HepG2 (cell line): ENCODE results near the gene AADAT. TPM values are rescaled to one million over a fixed set of nuclear protein-coding genes. Genes with fewer than 3 reads are reported as not detected.

Experiments
- ATAC-seq: fragments of 200-7000 bp; cut with Tn5 transposase; 3 replicates; pipeline ENCODE4 v1.9.1; 2020; ENCODE audit warnings: mild to moderate bottlenecking, moderate library complexity
- BruUV-seq: library from RNA; stranded (reverse); fragments of 400-500 nt; replicated peaks from 2 replicates; lab custom pipeline; 2021; lab: Mats Ljungman, UMichigan
- CTCF ChIA-PET: fragments of 300-600 bp; formaldehyde crosslinking; extraction: SDS; loops from one replicate; lab custom pipeline; 2021; ENCODE audit warnings: low total read pairs, inconsistent platforms, low intra/inter-chr PET ratio; lab: Yijun Ruan, JAX
- POLR2A ChIA-PET: fragments of 350-600 bp; sonication (Branson Sonifier 250); formaldehyde crosslinking; loops from one replicate; lab custom pipeline; 2020; ENCODE audit warnings: antibody characterized with exemption, inconsistent platforms; lab: Yijun Ruan, JAX
- DNase-seq: peaks from one replicate; pipeline ENCODE4 v3.0.0-alpha.2; 2015; ENCODE audit warnings: low spot score
- FAIRE-seq: peaks from 3 replicates; lab custom pipeline; 2011; peaks lifted over from hg19 to GRCh38; lab: Jason Lieb, UNC
- H2AFZ ChIP-seq: one replicate; pipeline ENCODE4 v1.6.1; 2011; ENCODE audit warnings: low read length, inconsistent platforms
- H3K27ac ChIP-seq: fragments of 300-600 bp; 3 replicates; pipeline ENCODE4 v1.8.0; 2011; ENCODE audit warnings: mixed run types, mild to moderate bottlenecking, mixed read lengths, low read length, inconsistent platforms; ENCODE audit not compliant: insufficient read depth; ENCODE audit errors: extremely low read length
- H3K27me3 ChIP-seq, 2 experiments: fragments of 200-600 bp in 1 of 2; 2 replicates in 1 of 2; 3 replicates in 1 of 2; pipeline versions ENCODE4 v1.6.0 to v1.8.0; 2011; ENCODE audit warnings: low read length in 2 of 2, mild to moderate bottlenecking in 2 of 2, moderate library complexity in 2 of 2, inconsistent platforms in 1 of 2; ENCODE audit not compliant: insufficient read depth in 2 of 2, control insufficient read depth in 1 of 2
- H3K36me3 ChIP-seq, 2 experiments: fragments of 200-600 bp in 1 of 2; replicated peaks in 1 of 2; 2 replicates in 1 of 2; 3 replicates in 1 of 2; pipeline versions ENCODE4 v1.5.1 to v1.8.0; 2011; ENCODE audit warnings: low read length in 2 of 2, inconsistent platforms in 1 of 2; ENCODE audit not compliant: insufficient read depth in 2 of 2, control insufficient read depth in 1 of 2
- H3K4me1 ChIP-seq: 2 replicates; pipeline ENCODE4 v1.5.1; 2012; ENCODE audit warnings: low read length, inconsistent platforms; ENCODE audit not compliant: insufficient read depth
- H3K4me2 ChIP-seq: 2 replicates; pipeline ENCODE4 v1.6.0; 2011; ENCODE audit warnings: low read depth, low read length, inconsistent platforms
- H3K4me3 ChIP-seq, 3 experiments: fragments of 200-600 bp in 1 of 3; sonication (generic), shearing (Covaris generic) in 1 of 3; replicated peaks in 1 of 3; 2 replicates each; pipeline ENCODE4 v1.5.1; 2011 to 2016; ENCODE audit warnings: low read length in 3 of 3, inconsistent platforms in 2 of 3, low read depth in 2 of 3, mild to moderate bottlenecking in 2 of 3, control low read depth in 1 of 3, mixed read lengths in 1 of 3; ENCODE audit not compliant: insufficient read depth in 1 of 3
- H3K79me2 ChIP-seq: one replicate; pipeline ENCODE4 v1.6.1; 2011; ENCODE audit warnings: low read length, inconsistent platforms; ENCODE audit not compliant: insufficient read depth
- H3K9ac ChIP-seq: 2 replicates; pipeline ENCODE4 v1.6.0; 2011; ENCODE audit warnings: mild to moderate bottlenecking, low read depth, low read length, inconsistent platforms; ENCODE audit not compliant: insufficient read depth
- H3K9me3 ChIP-seq: 2 replicates; pipeline ENCODE4 v1.5.1; 2012; ENCODE audit warnings: mild to moderate bottlenecking, low read length
- H4K20me1 ChIP-seq: 2 replicates; pipeline ENCODE4 v1.6.0; 2011; ENCODE audit warnings: inconsistent platforms, mild to moderate bottlenecking, low read length, moderate library complexity; ENCODE audit not compliant: insufficient read depth
- GMEB2 ChIP-seq: IDR thresholded peaks from 2 replicates; pipeline ENCODE4 v1.6.1; 2016; ENCODE audit warnings: missing biosample characterization, missing genetic modification reagents, low read depth
- KDM6A ChIP-seq: IDR thresholded peaks from 2 replicates; pipeline ENCODE4 v1.6.1; 2016; ENCODE audit warnings: low read depth
- MEIS1 ChIP-seq: sonication (generic); formaldehyde crosslinking; IDR thresholded peaks from 2 replicates; pipeline ENCODE4 v1.9.0; 2021; ENCODE audit warnings: mild to moderate bottlenecking, missing genetic modification reagents, moderate library complexity, borderline replicate concordance
- MYC ChIP-seq: sonication (generic); formaldehyde crosslinking; IDR thresholded peaks from 2 replicates; pipeline ENCODE4 v1.9.0; 2021; ENCODE audit warnings: missing genetic modification reagents, borderline replicate concordance
- SNRNP70 ChIP-seq: fragments of 200-400 bp; formaldehyde crosslinking; IDR thresholded peaks from 2 replicates; pipeline ENCODE4 v1.6.1; 2017; ENCODE audit warnings: mild to moderate bottlenecking, low read depth, low read length, moderate library complexity
- STAG1 ChIP-seq: sonication (generic); formaldehyde crosslinking; IDR thresholded peaks from 2 replicates; pipeline ENCODE4 v1.4.0; 2020; ENCODE audit warnings: missing genetic modification reagents
- TBP ChIP-seq: sonication (generic); formaldehyde crosslinking; IDR thresholded peaks from 2 replicates; pipeline ENCODE4 v1.5.0; 2020; ENCODE audit warnings: missing genetic modification reagents
- YEATS2 ChIP-seq: sonication (generic); formaldehyde crosslinking; IDR thresholded peaks from 2 replicates; pipeline ENCODE4 v1.4.0; 2020; ENCODE audit warnings: missing genetic modification reagents, borderline replicate concordance
- ZFP36L1 ChIP-seq: sonication (generic); formaldehyde crosslinking; IDR thresholded peaks from 2 replicates; pipeline ENCODE4 v1.8.0; 2022; ENCODE audit warnings: mild to moderate bottlenecking, missing genetic modification reagents, moderate library complexity
- ZNF10 ChIP-seq: sonication (generic); formaldehyde crosslinking; IDR thresholded peaks from 2 replicates; pipeline ENCODE4 v1.4.0; 2020; ENCODE audit warnings: mild to moderate bottlenecking, low read depth, missing genetic modification reagents, borderline replicate concordance
- ZNF335 ChIP-seq: sonication (generic); formaldehyde crosslinking; IDR thresholded peaks from 2 replicates; pipeline ENCODE4 v1.4.0; 2020; ENCODE audit warnings: missing genetic modification reagents
- ZNF543 ChIP-seq: sonication (generic); formaldehyde crosslinking; IDR thresholded peaks from 2 replicates; pipeline ENCODE4 v1.4.0; 2020; ENCODE audit warnings: mild to moderate bottlenecking, missing genetic modification reagents
- ZNF576 ChIP-seq: sonication (generic); formaldehyde crosslinking; IDR thresholded peaks from 2 replicates; pipeline ENCODE4 v1.4.0; 2020; ENCODE audit warnings: mild to moderate bottlenecking, missing genetic modification reagents
- ZNF713 ChIP-seq: sonication (generic); formaldehyde crosslinking; IDR thresholded peaks from 2 replicates; pipeline ENCODE4 v1.4.0; 2020; ENCODE audit warnings: mild to moderate bottlenecking, missing genetic modification reagents
- ZNF780A ChIP-seq: sonication (generic); formaldehyde crosslinking; IDR thresholded peaks from 2 replicates; pipeline ENCODE4 v1.8.0; 2022; ENCODE audit warnings: mild to moderate bottlenecking, missing genetic modification reagents, moderate library complexity
- WGBS: methylation state at CpG from one replicate; pipeline ENCODE4 v1.1.6; 2017; ENCODE audit warnings: low lambda C conversion rate; 5-methylcytosine and 5-hydroxymethylcytosine counted together
- in situ Hi-C: cut with HindIII; loops from 2 replicates; pipeline ENCODE4 v1.10.0; 2017; ENCODE audit warnings: low pct_unique_long_range_greater_than_20kb; ENCODE audit not compliant: extremely low pct_ligation_motif_present
- intact Hi-C: fragments of 100-400 bp; cut with micrococcal nuclease; formaldehyde crosslinking; loops from one replicate; pipeline ENCODE4 v1.10.0; 2022; ENCODE audit not compliant: unreplicated experiment
- polyA plus RNA-seq, 8 experiments: library from polyadenylated mRNA; depleted of rRNA in 3 of 8; stranded (reverse) in 7 of 8; unstranded in 1 of 8; fragments of >200 nt; fragmentation: Illumina TruSeq in 4 of 8; extraction: Trizol in 4 of 8; gene quantifications; 2 replicates each; pipeline versions ENCODE4 v1.2.1 to v1.2.3, GENCODE V29; 2011 to 2016; ENCODE audit warnings: low read depth in 4 of 8, missing spikeins in 1 of 8, mixed read lengths in 1 of 8; ENCODE audit not compliant: insufficient read depth in 1 of 8
- total RNA-seq, 5 experiments: library from RNA; depleted of rRNA; stranded (reverse); fragments of >200 nt; fragmentation: Illumina TruSeq; extraction: Trizol; gene quantifications; 2 replicates each; pipeline ENCODE4 v1.2.3, GENCODE V29; 2016; ENCODE audit warnings: low read depth in 1 of 5
- TF ChIP-seq, protein P1 (sequence below): sonication (generic); formaldehyde crosslinking; conservative IDR thresholded peaks from 2 replicates; pipeline ENCODE4 v1.8.0; 2022; ENCODE audit warnings: mild to moderate bottlenecking, moderate library complexity, missing genetic modification reagents

Gene AADAT
- total and polyA plus RNA-seq, 2 of the 13 experiments (the other 11 are each of a cell fraction or from before 2014, with no cell fraction given): 6.1 to 9.1 TPM

- WGBS: 69% methylated on average over 3 of the region's 3 CpGs
- intact Hi-C loops: no loop called here
- Histone ChIP-seq H2AFZ (no peak overlapping the region), H3K79me2 (no peaks in the 10 kb centered on the region), H3K27ac (no peak overlapping the region)
- CTCF ChIA-PET: no interaction called here
- TF ChIP-seq TBP (CRISPR knock-in tag): no peak
- TF ChIP-seq MEIS1 (CRISPR knock-in tag): no peak
- no peak for TF ChIP-seq ZFP36L1 (CRISPR knock-in tag)
- no peak for TF ChIP-seq ZNF335
- no peak for TF ChIP-seq ZNF10 (CRISPR knock-in tag)
- TF ChIP-seq ZNF713 (CRISPR knock-in tag): no peak
- TF ChIP-seq SNRNP70: no peak
- TF ChIP-seq, all 625 proteins: peak for 0
- ATAC-seq (no peak), DNase-seq (no peak), FAIRE-seq (no peak)
- H3K27me3 ChIP-seq: no peaks in the 10 kb centered on the region
- H3K4me3 ChIP-seq: no peak overlapping the region
- no peak overlapping the region for H3K4me2 ChIP-seq
- no peaks in the 10 kb centered on the region for H3K4me1 ChIP-seq
- in situ Hi-C loops: no loop called here
- H3K9me3 ChIP-seq: no peaks in the 10 kb centered on the region
- no peak overlapping the region for H3K9ac ChIP-seq
- H4K20me1 ChIP-seq: no peaks in the 10 kb centered on the region
- POLR2A ChIA-PET: no interaction called here
- BruUV-seq: no TSS peak
- H3K36me3 ChIP-seq: no peaks in the 10 kb centered on the region
Measured at GRCh38 chr4:170017252-170017651, 72.5 kb downstream of the AADAT start.

- no peak overlapping the region for H3K4me2 ChIP-seq
- H3K36me3 ChIP-seq: no peaks in the 10 kb centered on the region
- no peaks in the 10 kb centered on the region for H3K4me1 ChIP-seq
- no TSS peak for BruUV-seq
- no peaks in the 10 kb centered on the region for H3K9me3 ChIP-seq
- H2AFZ ChIP-seq: no peak overlapping the region
- no peak overlapping the region for H3K4me3 ChIP-seq
- no peak overlapping the region for H3K27ac ChIP-seq
- in situ Hi-C loops: no loop called here
- ChIA-PET POLR2A (no interaction called here), CTCF (no interaction called here)
- H3K9ac ChIP-seq: no peak overlapping the region
- 55% methylated on average over 4 of the region's 4 CpGs for WGBS
- ATAC-seq: no peak
- FAIRE-seq: no peak
- H3K27me3 ChIP-seq: no peaks in the 10 kb centered on the region
- H4K20me1 ChIP-seq: no peaks in the 10 kb centered on the region
- TF ChIP-seq STAG1 (no peak), ZNF576 (no peak), YEATS2 (no peak), GMEB2 (no peak), MYC (no peak), ZNF780A (CRISPR knock-in tag) (no peak), ZNF543 (no peak), KDM6A (CRISPR knock-in tag) (no peak)
- TF ChIP-seq, protein P1, sequence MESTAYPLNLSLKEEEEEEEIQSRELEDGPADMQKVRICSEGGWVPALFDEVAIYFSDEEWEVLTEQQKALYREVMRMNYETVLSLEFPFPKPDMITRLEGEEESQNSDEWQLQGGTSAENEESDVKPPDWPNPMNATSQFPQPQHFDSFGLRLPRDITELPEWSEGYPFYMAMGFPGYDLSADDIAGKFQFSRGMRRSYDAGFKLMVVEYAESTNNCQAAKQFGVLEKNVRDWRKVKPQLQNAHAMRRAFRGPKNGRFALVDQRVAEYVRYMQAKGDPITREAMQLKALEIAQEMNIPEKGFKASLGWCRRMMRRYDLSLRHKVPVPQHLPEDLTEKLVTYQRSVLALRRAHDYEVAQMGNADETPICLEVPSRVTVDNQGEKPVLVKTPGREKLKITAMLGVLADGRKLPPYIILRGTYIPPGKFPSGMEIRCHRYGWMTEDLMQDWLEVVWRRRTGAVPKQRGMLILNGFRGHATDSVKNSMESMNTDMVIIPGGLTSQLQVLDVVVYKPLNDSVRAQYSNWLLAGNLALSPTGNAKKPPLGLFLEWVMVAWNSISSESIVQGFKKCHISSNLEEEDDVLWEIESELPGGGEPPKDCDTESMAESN (CRISPR knock-in tag): no peak
- TF ChIP-seq, all 625 proteins: peak for 0
- no peaks in the 10 kb centered on the region for H3K79me2 ChIP-seq
- no peak for DNase-seq
- intact Hi-C loops: no loop called here
Measured at GRCh38 chr4:170015285-170015684, 74.5 kb downstream of the AADAT start.
